ENCODE data around the gene NID1. TPM values are rescaled to one million over a fixed set of nuclear protein-coding genes. Genes with fewer than 3 reads are reported as not detected.
"Not testable (repeated sequence)": the region's sequence is repeated elsewhere in the genome, so short reads cannot be mapped to it uniquely, and the experiment has no call there.

The NID1 gene
- total RNA-seq, 1 donor from 2014 or later: 89.4 TPM

DNA sequence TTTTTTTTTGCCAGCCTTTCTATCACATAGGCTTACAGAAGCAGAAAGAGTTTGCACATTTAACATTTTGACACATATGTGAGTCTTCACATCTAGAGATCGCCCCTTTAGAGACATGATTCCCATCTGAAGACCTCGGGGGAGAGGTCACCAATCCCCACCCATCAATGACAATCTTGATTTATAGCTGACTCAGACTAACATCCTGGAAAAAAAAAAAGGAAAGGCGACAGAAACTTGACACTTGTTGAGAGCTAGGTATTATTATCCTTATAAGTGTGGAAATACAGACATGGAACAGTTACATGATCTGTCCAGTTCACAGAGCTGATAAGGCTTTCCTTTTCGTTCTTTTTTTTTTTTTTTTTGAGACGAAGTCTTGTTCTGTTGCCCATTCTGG lies 28.0 kb upstream of the NID1 start:
- DNase-seq (ENCODE audit: low spot score): no peak

DNA sequence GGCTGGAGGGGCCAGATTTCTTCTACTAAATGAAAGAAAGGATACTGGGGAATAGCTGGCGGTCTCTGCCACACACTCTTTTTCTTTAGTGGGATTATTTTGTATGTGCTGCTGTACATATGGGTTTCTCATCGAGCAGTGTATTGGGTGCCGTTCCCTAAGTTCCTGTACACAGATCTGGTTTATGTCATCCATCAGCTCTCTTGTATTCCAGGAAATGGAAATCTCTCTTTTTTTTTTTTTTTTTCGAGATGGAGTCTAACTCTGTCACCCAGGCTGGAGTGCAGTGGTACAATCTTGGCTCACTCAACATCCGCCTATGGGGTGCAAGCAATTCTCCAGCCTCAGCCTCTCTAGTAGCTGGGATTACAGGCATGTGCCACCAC lies 27.0 kb upstream of the NID1 start:
- no peak for DNase-seq (ENCODE audit: low spot score)

DNA sequence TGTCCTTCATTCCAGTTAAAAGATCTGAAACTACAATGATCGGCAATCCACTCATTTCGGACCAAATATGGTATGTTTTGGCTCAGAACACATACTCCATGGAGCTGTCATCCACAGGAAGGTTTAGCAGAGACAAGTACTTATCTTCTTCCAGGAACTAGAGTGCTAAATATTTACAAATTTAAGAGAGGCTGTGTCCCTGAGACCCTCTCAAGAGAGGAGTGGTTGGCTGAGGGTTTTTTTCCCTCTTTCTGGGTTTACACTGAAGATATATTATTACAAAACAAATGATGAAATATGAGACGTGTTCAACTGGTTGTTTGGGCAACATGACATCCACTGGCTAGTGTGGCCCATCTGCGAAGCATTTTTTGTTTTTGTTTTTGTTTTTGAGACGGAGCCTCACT lies 25.9 kb upstream of the NID1 start:
- no peak for DNase-seq (ENCODE audit: low spot score)

DNA sequence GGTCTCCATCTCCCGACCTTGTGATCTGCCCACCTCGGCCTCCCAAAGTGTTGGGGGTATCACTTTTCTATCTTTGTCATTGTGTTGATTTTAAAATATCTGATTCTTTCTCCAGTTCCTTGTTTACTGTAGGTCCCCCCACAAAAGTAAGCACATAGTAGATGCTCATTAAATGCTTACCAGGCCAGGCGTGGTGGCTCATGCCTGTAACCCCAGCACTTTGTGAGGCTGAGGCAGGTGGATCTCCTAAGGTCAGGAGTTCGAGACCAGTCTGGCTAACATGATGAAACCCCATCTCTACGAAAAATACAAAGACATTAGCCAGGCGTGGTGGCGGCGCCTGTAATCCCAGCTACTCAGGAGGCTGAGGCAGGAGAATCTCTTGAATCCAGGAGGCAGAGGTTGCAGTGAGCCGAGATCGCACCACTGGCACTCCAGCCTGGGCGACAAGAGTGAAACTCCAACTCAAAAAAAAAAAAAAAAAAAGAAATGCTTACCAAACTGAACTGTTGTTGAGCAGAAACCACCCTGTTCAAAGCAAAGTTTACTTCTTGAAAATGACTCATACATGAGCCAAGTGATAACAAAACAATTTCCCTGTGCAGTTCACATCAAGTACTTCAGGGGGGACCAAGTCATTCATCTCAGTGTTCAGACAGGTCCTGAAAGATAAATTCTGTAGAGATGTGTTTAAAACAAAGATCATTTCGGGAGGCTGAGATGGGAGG lies 24.3 kb upstream of the NID1 start:
- no peak for DNase-seq (ENCODE audit: low spot score)

DNA sequence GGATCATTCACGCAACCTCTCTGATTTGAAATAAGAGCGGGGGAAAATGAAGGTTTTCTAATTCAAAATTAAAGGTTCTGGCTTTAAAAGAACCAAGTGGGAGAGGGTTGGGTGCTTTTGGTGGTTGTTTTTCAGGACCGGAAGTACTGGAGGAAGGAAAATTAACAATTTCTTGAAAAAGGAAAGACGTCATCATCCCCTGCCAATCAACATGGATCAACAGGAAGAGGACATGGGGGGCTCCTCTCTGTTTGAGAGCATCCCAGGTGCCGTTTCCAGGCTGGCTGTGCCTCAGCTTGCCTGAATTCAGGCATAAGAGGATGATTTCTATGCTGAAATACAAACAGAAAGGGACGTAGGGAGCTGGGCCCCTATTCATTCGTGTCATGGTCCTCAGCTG lies 21.6 kb upstream of the NID1 start:
- DNase-seq (ENCODE audit: low spot score): no peak

DNA sequence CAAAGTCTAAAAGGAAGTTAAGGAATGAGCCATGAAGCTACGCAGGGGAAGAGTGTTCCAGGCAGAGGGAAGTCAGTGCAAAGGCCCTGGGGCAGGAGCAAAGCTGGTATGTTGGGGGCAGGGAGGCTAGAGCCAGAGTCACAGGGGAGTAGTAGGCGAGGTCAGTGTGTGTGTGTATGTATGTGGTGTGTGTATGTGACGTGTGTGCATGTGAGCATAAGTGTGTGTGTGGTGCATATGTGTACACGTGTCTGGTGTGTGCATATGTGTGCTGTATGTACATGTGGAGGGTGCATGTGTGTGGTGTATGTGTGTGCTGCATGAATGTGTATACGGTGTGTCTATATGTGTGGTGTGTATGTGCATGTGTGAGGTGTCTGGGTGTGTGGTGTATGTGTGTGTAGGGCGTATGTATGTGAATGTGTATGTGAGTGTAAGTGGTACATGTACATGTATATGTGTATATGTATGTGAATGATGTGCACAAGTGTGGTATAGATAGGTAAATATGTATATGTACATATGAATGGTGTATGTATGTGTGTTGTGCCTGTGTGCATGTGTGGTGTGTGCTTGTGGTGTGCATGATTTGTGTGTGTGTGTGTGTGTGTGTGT lies 20.8 kb upstream of the NID1 start:
- DNase-seq (ENCODE audit: low spot score): no peak

DNA sequence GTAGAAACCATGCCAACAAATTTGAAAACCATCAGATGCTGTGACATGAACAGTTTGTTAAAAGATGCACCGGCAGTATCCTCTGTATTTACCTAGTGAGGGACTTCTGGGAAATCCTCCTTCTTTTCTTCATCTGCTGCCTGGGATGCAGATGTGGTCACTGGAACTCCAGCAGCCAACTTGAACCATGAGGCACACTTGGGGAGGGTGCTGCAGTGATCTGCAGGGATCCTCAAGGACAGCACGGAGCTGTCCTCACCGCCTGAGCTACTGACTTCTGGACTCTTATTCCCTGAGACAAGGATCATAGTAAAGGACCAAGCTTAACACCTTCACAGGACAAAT lies 19.5 kb upstream of the NID1 start:
- DNase-seq (ENCODE audit: low spot score): no peak

DNA sequence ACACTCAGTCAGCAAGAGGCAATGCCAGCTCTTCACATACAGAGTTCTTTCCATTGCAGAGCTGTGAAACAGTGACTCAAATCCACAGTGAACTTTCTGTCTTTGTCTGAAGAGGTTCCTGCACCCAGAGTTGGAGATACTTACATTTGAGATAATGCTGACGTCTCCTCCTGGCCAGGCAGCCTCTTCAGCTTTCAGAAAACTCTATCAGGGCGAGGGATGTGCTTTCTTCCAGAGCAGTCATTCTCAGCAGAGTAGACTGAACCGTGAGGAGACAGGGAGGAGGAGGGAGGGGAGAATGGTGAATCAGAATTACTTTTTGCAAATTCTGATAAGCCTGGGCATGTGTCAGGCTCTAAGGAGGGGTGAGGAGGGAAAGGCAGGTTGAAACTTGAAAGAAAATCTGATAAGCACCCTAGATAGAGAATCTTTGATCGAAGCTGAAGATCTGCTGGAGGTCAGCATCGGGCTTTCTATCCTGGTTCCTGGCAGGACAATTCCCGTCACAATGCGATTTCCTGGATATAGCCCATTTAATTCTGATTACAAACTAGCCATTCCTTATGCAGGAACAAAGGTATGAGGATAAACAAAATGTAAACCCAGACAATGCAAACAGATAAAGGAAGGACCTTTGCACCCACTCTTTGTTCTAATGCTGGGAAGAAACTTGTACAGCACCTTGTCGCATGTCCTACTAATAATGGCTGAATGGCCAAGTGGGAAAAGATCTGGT lies 18.9 kb upstream of the NID1 start:
- no peak for DNase-seq (ENCODE audit: low spot score)

DNA sequence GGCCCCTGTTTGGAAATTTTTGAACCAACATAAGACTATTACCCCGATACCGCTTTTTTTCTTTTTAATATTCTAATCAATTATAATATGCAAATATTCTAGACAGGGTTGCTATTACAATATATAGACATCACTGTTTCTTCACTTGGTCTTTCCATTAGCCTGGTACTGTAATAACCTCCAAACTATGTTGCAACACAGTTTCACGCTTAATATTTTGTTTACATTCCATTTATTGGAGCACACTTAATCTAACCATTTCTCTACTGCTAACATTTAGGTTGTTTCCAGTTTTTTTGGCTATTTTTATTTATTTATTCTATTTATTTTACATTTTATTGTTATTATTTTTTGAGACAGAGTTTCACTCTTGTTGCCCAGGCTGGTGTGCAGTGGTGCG lies 17.6 kb upstream of the NID1 start:
- no peak for DNase-seq (ENCODE audit: low spot score)

DNA sequence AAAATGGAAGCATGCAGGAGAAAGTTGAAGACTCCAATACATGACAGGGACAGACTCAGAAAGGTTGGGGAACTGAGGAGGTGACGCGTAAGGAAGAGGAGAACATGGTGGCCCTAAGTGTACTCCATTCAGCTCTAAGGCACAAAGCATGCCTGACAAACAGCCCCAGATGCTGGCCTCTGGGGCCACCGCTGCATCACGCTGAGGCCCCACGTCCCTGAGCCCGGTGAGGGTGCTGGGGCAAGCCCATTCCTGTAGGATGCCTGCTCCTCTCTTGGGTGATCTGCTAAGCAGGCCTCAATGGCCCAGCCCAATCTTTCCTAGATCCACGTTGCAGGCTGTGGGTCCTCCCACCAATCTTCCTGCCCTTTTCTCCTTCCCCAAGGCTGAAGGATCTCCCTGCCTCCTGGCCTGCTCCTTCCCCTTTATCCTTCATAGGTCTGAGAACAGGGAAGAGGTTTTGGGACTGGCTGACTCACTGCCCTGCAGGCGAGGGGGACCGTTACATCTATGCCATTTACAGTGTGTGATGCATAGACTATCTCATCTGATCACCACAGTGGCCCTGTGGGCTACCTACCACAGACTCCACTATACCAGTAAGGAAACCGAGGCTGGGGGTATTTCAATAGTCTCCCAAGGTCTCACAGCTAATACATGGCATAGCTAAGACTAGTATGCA lies 16.8 kb upstream of the NID1 start:
- no peak for DNase-seq (ENCODE audit: low spot score)

DNA sequence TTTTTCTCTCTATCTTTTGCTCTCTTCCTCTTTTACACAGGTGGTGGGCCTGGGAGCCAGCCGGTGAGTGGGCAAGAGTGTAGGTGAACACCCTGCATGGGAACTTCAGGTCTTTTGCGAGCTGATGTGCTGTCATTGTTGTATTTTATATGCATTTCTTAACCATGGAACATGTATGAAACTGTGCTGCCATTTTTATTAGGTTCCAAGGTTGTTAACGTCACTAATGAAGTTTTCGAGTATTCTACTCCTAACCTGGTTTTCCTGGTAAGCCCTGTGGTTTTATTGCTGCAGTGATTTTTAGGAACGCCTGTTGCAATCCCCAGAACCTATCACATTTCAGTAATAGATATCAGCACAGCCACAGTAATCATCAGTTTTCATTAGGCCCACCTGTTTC lies 14.8 kb upstream of the NID1 start:
- DNase-seq (ENCODE audit: low spot score): no peak

DNA sequence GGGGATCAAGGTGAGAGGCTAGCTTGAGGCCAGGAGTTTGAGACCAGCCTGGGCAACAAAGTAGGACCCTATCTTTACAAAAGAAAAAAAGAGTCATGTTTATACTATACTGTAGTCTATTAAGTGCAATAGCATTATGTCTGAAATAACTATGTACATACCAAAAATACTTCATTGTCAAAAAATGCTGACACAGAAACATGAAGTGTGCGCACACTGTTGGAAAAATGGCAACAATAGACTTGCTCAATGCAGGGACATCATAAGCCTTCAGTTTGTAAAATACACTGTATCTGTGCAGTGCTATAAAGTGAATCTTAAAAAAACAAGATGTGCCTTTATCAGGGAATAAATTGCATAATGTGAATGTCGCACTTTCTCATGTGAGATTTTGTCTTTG lies 14.1 kb upstream of the NID1 start:
- DNase-seq (ENCODE audit: low spot score): no peak

DNA sequence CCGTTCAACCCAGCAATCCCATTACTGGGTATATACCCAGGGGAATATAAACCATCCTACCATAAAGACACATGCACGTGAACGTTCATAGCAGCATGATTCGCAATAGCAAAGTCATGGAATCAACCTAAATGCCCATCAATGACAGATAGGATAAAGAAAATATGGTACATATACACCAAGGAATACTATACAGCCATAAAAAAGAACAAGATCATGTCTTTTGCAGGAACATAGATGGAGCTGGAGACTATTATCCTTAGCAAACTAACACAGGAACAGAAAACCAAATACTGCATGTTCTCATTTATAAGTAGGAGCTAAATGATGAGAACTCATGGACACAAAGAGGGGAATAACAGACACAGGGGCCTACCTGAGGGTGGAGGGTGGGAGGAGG lies 13.2 kb upstream of the NID1 start:
- not testable (repeated sequence) for DNase-seq (ENCODE audit: low spot score)

DNA sequence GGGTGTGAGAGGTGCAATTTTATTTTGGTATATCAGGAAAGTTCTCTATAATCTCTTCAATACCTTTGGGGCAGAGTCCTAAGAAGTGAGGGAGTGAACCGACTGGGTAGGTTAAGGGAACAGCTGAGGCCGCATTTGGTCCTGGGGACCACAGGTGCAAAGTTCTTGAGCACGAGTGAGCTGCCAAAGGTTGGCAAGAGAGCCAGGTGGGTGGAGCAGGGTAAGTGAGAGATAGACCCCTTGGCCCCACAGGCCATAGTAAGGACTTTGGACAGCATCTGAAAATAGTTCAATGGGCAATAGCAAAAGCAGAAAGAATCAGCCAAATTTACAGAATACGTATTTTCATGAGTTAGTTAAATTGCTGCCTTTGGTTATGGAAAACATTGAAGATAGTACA lies 11.0 kb upstream of the NID1 start:
- no peak for DNase-seq (ENCODE audit: low spot score)

DNA sequence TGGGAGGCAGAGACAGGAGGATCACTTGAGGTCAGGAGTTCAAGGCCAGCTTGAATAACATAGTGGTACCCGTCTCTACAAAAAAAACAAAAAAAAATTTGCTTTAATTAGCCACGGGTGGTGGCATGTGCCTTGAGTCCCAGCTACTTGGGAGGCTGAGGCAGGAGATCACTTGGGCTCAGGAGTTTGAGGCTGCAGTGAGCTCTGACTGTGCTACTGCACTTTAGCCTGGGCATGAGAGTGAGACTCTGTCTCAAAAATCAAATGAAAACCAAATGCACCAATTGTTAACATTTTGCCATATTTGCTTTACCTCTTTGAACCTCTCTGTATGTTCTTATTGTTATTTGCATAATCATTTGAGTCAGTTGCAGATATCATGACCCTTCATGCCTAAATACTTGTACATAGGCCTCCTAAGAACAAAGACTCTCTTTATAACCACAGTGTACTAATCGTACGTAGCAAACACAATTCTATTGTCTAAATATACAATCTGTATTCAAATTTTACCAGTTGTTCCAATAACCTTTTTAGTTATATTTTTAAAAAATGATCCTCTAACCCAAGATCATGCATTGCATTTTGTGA lies 8.5 kb upstream of the NID1 start:
- no peak for DNase-seq (ENCODE audit: low spot score)

DNA sequence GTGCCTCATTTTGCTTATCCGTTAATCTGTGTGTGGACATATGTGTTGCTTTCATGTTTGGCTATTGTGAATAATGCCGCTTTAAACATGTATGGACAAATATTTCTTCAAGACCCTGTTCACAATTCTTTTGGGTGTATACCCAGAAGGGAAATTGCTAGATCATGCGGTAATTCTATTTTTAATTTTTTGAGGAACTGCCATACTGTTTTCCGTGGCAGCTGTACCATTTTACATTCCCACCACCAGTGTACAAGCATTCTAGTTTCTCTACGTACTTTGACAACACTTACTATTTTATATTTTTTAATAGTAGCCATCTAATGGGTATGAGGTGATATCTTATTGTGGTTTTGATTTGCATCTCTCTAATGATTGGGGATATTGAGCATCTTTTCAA lies 7.1 kb upstream of the NID1 start:
- DNase-seq (ENCODE audit: low spot score): no peak

DNA sequence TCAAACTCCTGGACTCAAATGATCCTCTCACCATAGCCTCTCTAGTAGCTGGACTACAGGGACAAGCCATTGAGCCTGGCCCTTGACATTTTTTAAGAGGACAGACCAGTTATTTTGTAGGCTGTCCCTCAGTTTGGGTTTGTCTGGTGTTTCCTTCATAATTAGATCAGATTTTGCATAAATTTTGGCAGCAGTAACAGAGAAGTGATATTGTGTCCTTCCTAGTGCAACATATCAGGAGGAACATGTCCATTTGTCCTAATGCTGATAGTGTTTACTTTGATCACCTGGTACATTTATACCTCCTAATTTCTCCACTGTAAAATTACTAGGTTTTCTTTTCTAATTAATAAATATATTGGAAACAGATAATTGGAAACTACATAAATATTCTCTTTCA lies 5.9 kb upstream of the NID1 start:
- DNase-seq (ENCODE audit: low spot score): no peak

DNA sequence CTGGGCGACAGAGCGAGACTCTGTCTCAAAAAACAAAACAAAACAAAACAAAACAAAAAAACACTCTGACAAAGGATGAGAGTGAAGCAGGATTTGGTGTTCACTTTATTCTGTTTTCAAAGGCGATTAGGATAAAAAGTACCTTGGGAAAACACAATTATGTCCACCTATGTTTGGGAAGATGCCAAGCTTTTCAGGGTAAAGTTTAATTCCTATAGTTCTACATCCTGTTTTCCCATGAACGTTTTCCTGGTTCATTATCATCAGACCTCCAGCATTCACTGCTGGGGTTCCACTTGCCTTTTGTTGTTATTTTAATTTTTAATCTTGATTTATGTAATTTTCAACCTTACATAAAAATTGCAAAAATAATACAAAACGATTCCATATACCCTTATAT lies 4.9 kb upstream of the NID1 start:
- no peak for DNase-seq (ENCODE audit: low spot score)

DNA sequence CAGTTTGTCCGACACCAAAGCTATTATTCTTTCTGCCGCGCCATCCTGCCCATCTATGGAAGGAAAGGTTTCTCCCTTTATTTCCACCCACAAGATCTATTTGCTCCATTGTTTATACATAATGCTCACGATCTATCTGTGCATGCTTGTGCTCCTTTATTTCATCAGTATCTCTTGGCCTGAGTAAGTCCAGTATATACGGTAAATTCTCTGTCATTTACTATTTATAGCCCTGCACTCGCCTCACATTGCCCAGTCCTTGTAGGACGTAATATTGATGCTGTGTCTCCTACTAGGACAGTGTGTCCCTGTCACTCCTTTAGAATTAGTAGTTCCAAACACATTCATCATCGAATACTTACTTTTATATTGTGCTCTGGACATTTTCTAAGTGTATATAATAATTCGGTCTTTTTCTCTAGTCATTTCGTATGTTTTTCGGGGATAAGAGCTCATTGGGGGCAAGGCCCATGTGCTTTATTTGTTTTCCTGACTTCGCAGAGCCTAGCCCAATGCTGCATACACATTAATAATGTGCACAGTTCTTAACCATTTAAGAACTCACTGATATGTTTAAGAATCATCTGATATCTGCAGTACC lies 3.1 kb upstream of the NID1 start:
- no peak for DNase-seq (ENCODE audit: low spot score)

DNA sequence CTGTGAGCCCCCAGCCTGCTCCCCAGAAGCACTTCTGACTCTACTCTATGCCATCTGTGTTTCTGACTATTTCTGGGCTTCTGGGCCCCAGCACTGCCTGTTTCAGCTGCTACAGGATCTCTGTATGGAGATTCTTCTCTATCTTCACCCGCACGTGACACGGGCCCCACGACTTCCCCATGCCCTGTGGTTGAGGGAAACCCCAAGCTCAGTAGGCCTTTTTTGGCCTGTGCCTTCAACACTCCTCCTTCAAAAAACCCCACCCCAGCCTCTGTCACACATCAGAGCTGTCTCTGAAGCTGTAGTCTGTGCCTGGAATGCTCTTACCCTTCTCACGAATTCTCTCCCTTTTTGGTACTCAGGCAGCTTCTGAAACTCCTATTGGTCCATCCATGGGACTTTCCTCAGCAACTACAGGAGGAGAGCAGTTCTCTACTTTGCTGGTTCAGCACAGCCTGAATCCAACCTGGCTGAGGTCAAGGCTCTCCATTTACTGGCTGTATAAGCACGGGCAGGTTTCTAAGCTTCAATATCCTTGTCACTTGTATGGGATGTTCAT lies 2.0 kb upstream of the NID1 start:
- peak; percentile 65 for DNase-seq (ENCODE audit: low spot score)

DNA sequence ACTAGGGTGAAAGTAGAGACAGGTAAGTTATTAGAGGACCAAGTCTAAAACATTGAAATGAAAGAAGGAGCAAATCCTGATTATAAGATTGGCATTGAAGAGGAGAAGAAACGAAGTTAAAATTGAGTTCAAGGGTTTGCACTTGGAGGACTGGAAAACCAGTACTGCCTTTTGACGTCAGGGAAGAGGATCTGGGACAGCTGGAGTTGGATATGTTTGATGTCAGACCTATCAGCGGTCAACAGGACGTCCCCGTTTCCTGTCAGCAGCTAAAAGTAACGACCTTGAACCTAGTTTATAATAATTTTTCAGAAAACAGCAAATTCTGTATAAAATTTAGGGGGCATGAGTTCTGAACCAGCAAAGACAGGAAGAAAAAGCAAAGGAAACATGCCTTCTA lies 1.2 kb upstream of the NID1 start:
- DNase-seq (ENCODE audit: low spot score): peak; percentile 34

Data from mucosa of gallbladder (tissue), 1 donor.